HEK293 (cell line): Measurements from ENCODE around the gene SLC2A4.

ENCODE experiments used
- CTCF ChIP-seq: fragments of 450-650 bp; formaldehyde crosslinking; IDR thresholded peaks from 2 replicates; pipeline ENCODE4 v1.5.1; 2016; ENCODE audit warnings: missing biosample characterization, missing genetic modification characterization
- PRDM10 ChIP-seq: fragments of 450-650 bp; formaldehyde crosslinking; IDR thresholded peaks from 2 replicates; pipeline ENCODE4 v1.5.1; 2016; ENCODE audit warnings: missing biosample characterization, missing genetic modification characterization
- REPIN1 ChIP-seq: fragments of 450-650 bp; formaldehyde crosslinking; IDR thresholded peaks from 2 replicates; pipeline ENCODE4 v1.5.1; 2017; ENCODE audit warnings: missing biosample characterization, missing genetic modification characterization, low read depth
- REST ChIP-seq: fragments of 450-650 bp; formaldehyde crosslinking; IDR thresholded peaks from 2 replicates; pipeline ENCODE4 v1.5.1; 2016; ENCODE audit warnings: missing biosample characterization, missing genetic modification characterization
- SP2 ChIP-seq: fragments of 450-650 bp; formaldehyde crosslinking; IDR thresholded peaks from 2 replicates; pipeline ENCODE4 v1.5.1; 2016; ENCODE audit warnings: missing biosample characterization, missing genetic modification characterization
- ZNF223 ChIP-seq: fragments of 450-650 bp; formaldehyde crosslinking; IDR thresholded peaks from 2 replicates; pipeline ENCODE4 v1.5.1; 2016; ENCODE audit warnings: missing biosample characterization, missing genetic modification characterization
- ZNF302 ChIP-seq: fragments of 450-650 bp; formaldehyde crosslinking; IDR thresholded peaks from 2 replicates; pipeline ENCODE4 v1.5.1; 2016; ENCODE audit warnings: missing biosample characterization, missing genetic modification characterization, low read depth
- ZNF488 ChIP-seq: fragments of 450-650 bp; formaldehyde crosslinking; IDR thresholded peaks from 2 replicates; pipeline ENCODE4 v1.5.1; 2016; ENCODE audit warnings: missing biosample characterization, missing genetic modification characterization
- ZNF629 ChIP-seq: fragments of 450-650 bp; formaldehyde crosslinking; IDR thresholded peaks from 2 replicates; pipeline ENCODE4 v1.5.1; 2017; ENCODE audit warnings: missing biosample characterization, missing genetic modification characterization
- ZNF670 ChIP-seq: fragments of 450-650 bp; formaldehyde crosslinking; IDR thresholded peaks from 2 replicates; pipeline ENCODE4 v1.5.1; 2016; ENCODE audit warnings: missing biosample characterization, missing genetic modification characterization, low read depth
- ZNF777 ChIP-seq: fragments of 450-650 bp; formaldehyde crosslinking; IDR thresholded peaks from 2 replicates; pipeline ENCODE4 v1.5.1; 2017; ENCODE audit warnings: missing biosample characterization, missing genetic modification characterization, borderline replicate concordance

GRCh38 chr17:7237761-7238419 lies 43.6 kb upstream of the SLC2A4 start:
- TF ChIP-seq CTCF: no peak
- no peak for TF ChIP-seq ZNF629 (tag by site-specific recombination)
- TF ChIP-seq SP2 (tag by site-specific recombination): peak; percentile 75
- no peak for TF ChIP-seq ZNF488 (tag by site-specific recombination)
- no peak for TF ChIP-seq PRDM10 (tag by site-specific recombination)
- TF ChIP-seq ZNF302 (tag by site-specific recombination): no peak
- no peak for TF ChIP-seq REST (tag by site-specific recombination)
- TF ChIP-seq ZNF223: no peak
- TF ChIP-seq ZNF777 (tag by site-specific recombination): no peak
- no peak for TF ChIP-seq REPIN1 (tag by site-specific recombination)
- no peak for TF ChIP-seq ZNF670 (tag by site-specific recombination)
